Measurements from ENCODE around the gene SH2D4B.

SH2D4B gene

DNA sequence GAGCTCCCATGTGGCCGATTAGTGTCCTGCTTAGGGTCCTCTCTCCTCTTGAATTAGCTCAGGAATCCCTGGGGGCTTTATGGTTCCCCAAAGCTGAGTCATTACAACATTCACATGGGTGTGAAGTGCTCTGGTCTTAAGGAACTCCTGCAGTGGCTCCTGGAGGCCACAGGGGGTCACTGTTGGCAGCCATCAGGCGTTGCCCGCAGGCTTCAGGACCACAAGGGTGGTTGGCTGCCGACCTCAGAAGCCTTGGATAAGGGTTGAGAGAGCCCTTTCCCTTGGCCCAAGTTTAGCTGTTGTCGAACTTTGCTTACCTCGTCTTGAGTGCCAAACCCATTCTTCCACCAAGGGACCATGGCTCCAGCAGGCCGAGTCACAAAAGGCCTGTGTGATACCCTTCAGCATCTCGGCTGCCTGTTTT lies 61.7 kb downstream of the SH2D4B start:
- Histone ChIP-seq H3K27ac (no peak overlapping the region), H3K4me2 (no peak overlapping the region), H3K4me3 (IDR thresholded peaks at IDR 0.05; ENCODE audit: insufficient read depth, low read depth, low read length) (no peak overlapping the region), H4K20me1 (ENCODE audit: insufficient read depth) (no peaks in the 10 kb centered on the region), H3K27me3 (ENCODE audit: insufficient read depth, low read depth) (no peaks in the 10 kb centered on the region), H3K4me1 (ENCODE audit: low read depth, poor library complexity, severe bottlenecking) (no peaks in the 10 kb centered on the region), H3K9ac (no peak overlapping the region), H3K36me3 (ENCODE audit: insufficient read depth) (no peaks in the 10 kb centered on the region), H2AFZ (ENCODE audit: low read depth) (no peak overlapping the region), H3K79me2 (ENCODE audit: insufficient read depth, low read depth) (no peaks in the 10 kb centered on the region)
- peak; percentile 67 for TF ChIP-seq CTCF (conservative IDR thresholded peaks at IDR 0.05; ENCODE audit: low read depth, low read length)

- Histone ChIP-seq H3K9ac (no peak overlapping the region), H3K36me3 (ENCODE audit: insufficient read depth) (no peaks in the 10 kb centered on the region), H3K27ac (no peak overlapping the region), H3K4me1 (ENCODE audit: low read depth, poor library complexity, severe bottlenecking) (no peaks in the 10 kb centered on the region), H3K27me3 (ENCODE audit: insufficient read depth, low read depth) (no peaks in the 10 kb centered on the region), H4K20me1 (ENCODE audit: insufficient read depth) (no peaks in the 10 kb centered on the region), H3K79me2 (ENCODE audit: insufficient read depth, low read depth) (no peaks in the 10 kb centered on the region), H2AFZ (ENCODE audit: low read depth) (no peak overlapping the region), H3K4me3 (IDR thresholded peaks at IDR 0.05; ENCODE audit: insufficient read depth, low read depth, low read length) (no peak overlapping the region), H3K4me2 (no peak overlapping the region)
- no peak for TF ChIP-seq CTCF (conservative IDR thresholded peaks at IDR 0.05; ENCODE audit: low read depth, low read length)
These were observed 62.6 kb downstream of the SH2D4B start for GRCh38 chr10:80600256-80600655.

DNA sequence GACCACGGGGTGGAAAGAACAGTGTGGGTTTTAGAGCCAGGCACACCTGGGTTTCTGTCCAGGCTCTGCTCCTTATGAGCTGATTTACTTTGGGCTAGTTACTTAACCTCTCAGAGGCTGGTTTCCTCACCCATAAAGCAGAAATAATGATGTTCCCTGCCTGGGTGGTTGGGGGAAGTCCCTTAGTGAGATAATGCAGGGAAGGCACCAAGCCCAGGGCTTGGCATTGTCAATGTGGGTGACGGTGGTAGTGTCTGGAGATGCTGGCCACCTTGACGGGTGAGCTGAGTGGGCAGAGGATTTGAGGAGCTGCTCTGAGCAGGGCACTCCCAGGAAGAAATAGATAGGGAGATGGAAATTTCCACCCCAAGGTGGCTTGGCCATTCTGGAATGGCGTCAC lies 65.2 kb downstream of the SH2D4B start:
- no peak overlapping the region for H3K4me2 ChIP-seq
- no peaks in the 10 kb centered on the region for H4K20me1 ChIP-seq (ENCODE audit: insufficient read depth)
- H3K27me3 ChIP-seq (ENCODE audit: insufficient read depth, low read depth), result no peaks in the 10 kb centered on the region
- no peaks in the 10 kb centered on the region for H3K36me3 ChIP-seq (ENCODE audit: insufficient read depth)
- no peaks in the 10 kb centered on the region for H3K4me1 ChIP-seq (ENCODE audit: low read depth, poor library complexity, severe bottlenecking)
- no peak overlapping the region for H3K4me3 ChIP-seq (IDR thresholded peaks at IDR 0.05; ENCODE audit: insufficient read depth, low read depth, low read length)
- no peak overlapping the region for H2AFZ ChIP-seq (ENCODE audit: low read depth)
- no peak for TF ChIP-seq CTCF (conservative IDR thresholded peaks at IDR 0.05; ENCODE audit: low read depth, low read length)
- no peak overlapping the region for H3K27ac ChIP-seq
- no peaks in the 10 kb centered on the region for H3K79me2 ChIP-seq (ENCODE audit: insufficient read depth, low read depth)
- H3K9ac ChIP-seq, result no peak overlapping the region

GRCh38 chr10:80603516-80603915 lies 65.8 kb downstream of the SH2D4B start:
- Histone ChIP-seq H3K4me1 (ENCODE audit: low read depth, poor library complexity, severe bottlenecking) (no peaks in the 10 kb centered on the region), H3K36me3 (ENCODE audit: insufficient read depth) (no peaks in the 10 kb centered on the region), H2AFZ (ENCODE audit: low read depth) (no peak overlapping the region), H3K4me2 (no peak overlapping the region), H3K9ac (no peak overlapping the region), H3K4me3 (IDR thresholded peaks at IDR 0.05; ENCODE audit: insufficient read depth, low read depth, low read length) (no peak overlapping the region), H4K20me1 (ENCODE audit: insufficient read depth) (no peaks in the 10 kb centered on the region), H3K27ac (no peak overlapping the region), H3K79me2 (ENCODE audit: insufficient read depth, low read depth) (no peaks in the 10 kb centered on the region), H3K27me3 (ENCODE audit: insufficient read depth, low read depth) (no peaks in the 10 kb centered on the region)
- TF ChIP-seq CTCF (conservative IDR thresholded peaks at IDR 0.05; ENCODE audit: low read depth, low read length), result no peak
